AG04450 (cell line): ENCODE measurements around the gene RADIL. TPM values are rescaled to one million over a fixed set of nuclear protein-coding genes. Genes with fewer than 3 reads are reported as not detected.
A peak's percentile ranks its signal among the peaks of the same experiment; 100 is the strongest.

Experiments
- CTCF ChIA-PET: fragments of 300-600, 350-600 bp; formaldehyde crosslinking; extraction: SDS; loops from one replicate; lab custom pipeline; 2022; ENCODE audit warnings: antibody characterized with exemption, inconsistent platforms; lab: Charles Lee
- POLR2A ChIA-PET: fragments of 350-600 bp; formaldehyde crosslinking; extraction: SDS; loops from one replicate; lab custom pipeline; 2021; ENCODE audit warnings: antibody characterized with exemption, inconsistent platforms; lab: Yijun Ruan, JAX
- DNase-seq: peaks from one replicate; pipeline ENCODE4 v3.0.0-alpha.2; 2011; ENCODE audit warnings: low read depth, low spot score
- H3K27ac ChIP-seq: one replicate; pipeline ENCODE4 v1.5.1; 2012; ENCODE audit warnings: low read depth, low read length, control low read depth
- H3K27me3 ChIP-seq: one replicate; pipeline ENCODE4 v1.6.0; 2012; ENCODE audit warnings: low read length; ENCODE audit not compliant: control insufficient read depth, insufficient read depth
- H3K4me3 ChIP-seq: 2 replicates; pipeline ENCODE4 v1.5.1; 2011; ENCODE audit warnings: mild to moderate bottlenecking, low read depth, low read length, control low read depth
- H3K9me3 ChIP-seq: 2 replicates; pipeline ENCODE4 v1.5.1; 2012; ENCODE audit warnings: low read length; ENCODE audit not compliant: control insufficient read depth, insufficient read depth
- CTCF ChIP-seq: IDR thresholded peaks from 2 replicates; pipeline ENCODE4 v1.5.1; 2011; ENCODE audit warnings: low read depth, low read length, control low read depth, inconsistent platforms
- polyA plus RNA-seq: library from polyadenylated mRNA; depleted of rRNA; stranded (reverse); fragments of >200 nt; gene quantifications from 2 replicates; pipeline ENCODE4 v1.2.3, GENCODE V29; 2011

RADIL gene
- polyA plus RNA-seq, 1 experiment, result 0.07 TPM

DNA sequence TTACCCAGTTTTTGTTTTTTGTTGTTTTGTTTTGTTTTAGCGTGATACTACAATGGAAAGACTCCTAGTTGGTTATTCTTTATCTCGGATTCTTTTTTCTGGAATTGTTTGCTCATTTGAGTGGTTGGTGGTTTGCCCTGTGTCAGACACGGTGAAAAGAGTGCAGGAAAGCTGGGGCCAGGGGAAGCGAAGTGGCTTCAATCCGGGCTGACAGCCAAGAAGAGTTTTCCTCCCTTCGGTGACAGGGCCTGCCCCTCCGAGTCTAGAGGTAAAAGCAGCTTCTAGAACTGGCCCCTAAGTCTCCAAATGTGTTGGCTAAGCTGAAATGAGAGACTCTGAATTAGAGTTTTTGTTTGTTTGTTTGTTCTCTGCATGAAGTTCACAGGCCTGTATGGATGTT, 113.8 kb downstream of the RADIL start:
- POLR2A ChIA-PET, result no interaction called here
- H3K27ac ChIP-seq, result no peak overlapping the region
- CTCF ChIA-PET, result no interaction called here
- no peak overlapping the region for H3K4me3 ChIP-seq
- no peak for TF ChIP-seq CTCF
- no peak for DNase-seq
- no peaks in the 10 kb centered on the region for H3K27me3 ChIP-seq
- H3K9me3 ChIP-seq, result no peaks in the 10 kb centered on the region; the same call in 1 of the 2 replicates

DNA sequence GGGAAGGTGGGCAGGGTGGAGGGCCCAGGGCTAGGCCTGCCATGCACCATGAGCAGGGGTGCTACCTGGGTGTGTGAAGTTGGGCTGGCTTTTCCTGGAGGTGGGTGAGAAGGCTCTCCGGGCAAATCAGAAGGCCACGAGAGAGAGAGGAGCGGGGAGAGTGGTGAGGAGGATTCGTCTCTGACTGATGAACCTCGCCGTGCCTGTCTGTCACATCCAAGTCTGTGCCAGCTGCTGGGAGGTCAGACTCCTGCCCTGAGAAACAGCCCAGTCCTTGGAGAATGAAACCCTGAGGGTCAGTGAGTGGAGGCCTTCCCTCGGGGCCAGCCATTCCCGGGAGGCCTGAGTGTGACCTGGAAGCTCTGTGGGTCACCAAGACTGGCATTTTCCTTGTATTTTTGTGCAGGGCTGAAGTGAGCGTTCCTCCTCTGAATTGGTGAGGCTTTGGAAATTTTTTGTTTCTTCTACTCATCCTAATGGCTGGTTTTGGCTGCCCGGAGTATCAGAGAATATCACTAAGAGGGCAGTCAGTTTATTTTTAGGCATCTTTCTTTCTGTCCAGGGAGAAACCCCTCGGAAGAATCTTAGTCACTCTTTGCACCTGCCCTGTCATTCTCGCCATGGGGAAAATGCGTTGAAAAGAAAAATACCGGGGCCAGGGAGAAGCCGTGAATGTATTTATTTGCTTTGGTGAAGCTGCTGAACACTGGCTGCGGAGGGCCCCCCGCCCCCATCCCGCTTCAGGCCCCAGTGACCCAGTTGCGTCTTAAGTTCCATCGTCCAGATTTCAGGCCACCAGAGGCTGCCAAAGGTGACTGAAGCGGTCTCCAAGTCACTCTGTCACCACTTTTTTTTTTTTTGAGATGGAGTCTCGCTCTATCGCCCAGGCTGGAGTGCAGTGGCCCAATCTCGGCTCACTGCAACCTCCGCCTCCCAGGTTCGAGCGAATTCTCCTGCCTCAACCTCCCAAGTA, 114.6 kb downstream of the RADIL start:
- peak overlapping the region; percentile 39 for H3K27ac ChIP-seq
- H3K4me3 ChIP-seq, result no peak overlapping the region
- TF ChIP-seq CTCF, result no peak
- no peaks in the 10 kb centered on the region for H3K27me3 ChIP-seq
- ChIA-PET POLR2A (no interaction called here), CTCF (interaction anchor here (0.6 to 1.2 kb wide), 2 partner anchors 13 to 17 kb away, joined by 3 to 5 read pairs; no protein-coding TSS in a partner anchor)
- H3K9me3 ChIP-seq, result no peaks in the 10 kb centered on the region; the same call in 1 of the 2 replicates
- no peak for DNase-seq

- ChIA-PET CTCF (interaction anchor here (0.6 to 1.4 kb wide), 4 partner anchors 8 to 1920 kb away, joined by 3 to 4 read pairs (median 3); partner anchors contain the start of gene AP5Z1), POLR2A (interaction anchor here (1.8 kb wide), 1 partner anchor 9 kb away, joined by 4 read pairs; the partner anchor contains the start of gene AP5Z1)
- no peak for DNase-seq
- Histone ChIP-seq H3K9me3 (no peaks in the 10 kb centered on the region; the same call in 1 of the 2 replicates), H3K27ac (no peak overlapping the region), H3K27me3 (no peaks in the 10 kb centered on the region), H3K4me3 (no peak overlapping the region)
- no peak for TF ChIP-seq CTCF
Observed at GRCh38 chr7:4766666-4767519, 116.6 kb downstream of the RADIL start.

- H3K9me3 ChIP-seq, result no peaks in the 10 kb centered on the region; the same call in 1 of the 2 replicates
- no peak overlapping the region for H3K27ac ChIP-seq
- no peaks in the 10 kb centered on the region for H3K27me3 ChIP-seq
- peak; percentile 36; the same call in 1 of the 2 replicates for TF ChIP-seq CTCF
- CTCF ChIA-PET, result interaction anchor here (0.9 to 1.4 kb wide), 2 partner anchors 10 to 74 kb away, joined by 3 to 4 read pairs; no protein-coding TSS in a partner anchor
- no peak for DNase-seq
- H3K4me3 ChIP-seq, result no peak overlapping the region
- POLR2A ChIA-PET, result interaction anchor here (1.8 kb wide), 1 partner anchor 10 kb away, joined by 4 read pairs; the partner anchor contains the start of gene AP5Z1
Observed at GRCh38 chr7:4765776-4766490, 117.6 kb downstream of the RADIL start.
